Measurements from ENCODE around the gene DNAH1. TPM values are rescaled to one million over a fixed set of nuclear protein-coding genes. Genes with fewer than 3 reads are reported as not detected.

DNAH1 gene
- total RNA-seq, 1 donor from 2014 or later, result 8.9 TPM

DNA sequence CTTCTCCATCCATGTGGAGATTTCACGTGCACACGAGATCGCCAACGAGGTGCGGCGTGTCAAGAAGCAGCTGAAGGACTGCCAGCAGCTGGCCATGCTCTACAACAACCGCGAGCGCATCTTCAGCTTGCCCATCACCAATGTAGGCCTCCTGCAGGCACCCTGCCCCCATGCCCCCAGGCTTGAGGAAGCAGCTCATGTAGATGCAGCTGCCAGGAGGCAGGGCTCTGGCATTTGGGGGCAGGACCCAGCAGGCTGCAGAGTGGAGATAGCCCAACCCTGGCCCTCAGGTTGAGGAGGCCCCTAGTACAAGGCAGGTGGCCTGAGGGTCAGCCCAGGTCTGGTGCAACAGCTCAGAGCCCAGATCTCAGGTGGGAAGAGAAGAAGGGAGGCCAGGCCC lies 36.4 kb downstream of the DNAH1 start:
- Mint-ChIP-seq H3K4me1 (ENCODE audit: low read depth, unreplicated experiment) (no peaks in the 10 kb centered on the region), H3K36me3 (ENCODE audit: unreplicated experiment) (peaks cover 4% of the 10 kb centered on the region), H3K27ac (ENCODE audit: unreplicated experiment) (no peak overlapping the region), H3K9me3 (ENCODE audit: unreplicated experiment) (peaks cover 4% of the 10 kb centered on the region), H3K27me3 (ENCODE audit: unreplicated experiment) (peaks cover 4% of the 10 kb centered on the region), H3K4me3 (ENCODE audit: unreplicated experiment) (no peak overlapping the region)
- TF ChIP-seq, protein P1, sequence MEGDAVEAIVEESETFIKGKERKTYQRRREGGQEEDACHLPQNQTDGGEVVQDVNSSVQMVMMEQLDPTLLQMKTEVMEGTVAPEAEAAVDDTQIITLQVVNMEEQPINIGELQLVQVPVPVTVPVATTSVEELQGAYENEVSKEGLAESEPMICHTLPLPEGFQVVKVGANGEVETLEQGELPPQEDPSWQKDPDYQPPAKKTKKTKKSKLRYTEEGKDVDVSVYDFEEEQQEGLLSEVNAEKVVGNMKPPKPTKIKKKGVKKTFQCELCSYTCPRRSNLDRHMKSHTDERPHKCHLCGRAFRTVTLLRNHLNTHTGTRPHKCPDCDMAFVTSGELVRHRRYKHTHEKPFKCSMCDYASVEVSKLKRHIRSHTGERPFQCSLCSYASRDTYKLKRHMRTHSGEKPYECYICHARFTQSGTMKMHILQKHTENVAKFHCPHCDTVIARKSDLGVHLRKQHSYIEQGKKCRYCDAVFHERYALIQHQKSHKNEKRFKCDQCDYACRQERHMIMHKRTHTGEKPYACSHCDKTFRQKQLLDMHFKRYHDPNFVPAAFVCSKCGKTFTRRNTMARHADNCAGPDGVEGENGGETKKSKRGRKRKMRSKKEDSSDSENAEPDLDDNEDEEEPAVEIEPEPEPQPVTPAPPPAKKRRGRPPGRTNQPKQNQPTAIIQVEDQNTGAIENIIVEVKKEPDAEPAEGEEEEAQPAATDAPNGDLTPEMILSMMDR (IDR thresholded peaks at IDR 0.05; ENCODE audit: partially characterized antibody, unreplicated experiment), result no peak
- no peak for DNase-seq

DNA sequence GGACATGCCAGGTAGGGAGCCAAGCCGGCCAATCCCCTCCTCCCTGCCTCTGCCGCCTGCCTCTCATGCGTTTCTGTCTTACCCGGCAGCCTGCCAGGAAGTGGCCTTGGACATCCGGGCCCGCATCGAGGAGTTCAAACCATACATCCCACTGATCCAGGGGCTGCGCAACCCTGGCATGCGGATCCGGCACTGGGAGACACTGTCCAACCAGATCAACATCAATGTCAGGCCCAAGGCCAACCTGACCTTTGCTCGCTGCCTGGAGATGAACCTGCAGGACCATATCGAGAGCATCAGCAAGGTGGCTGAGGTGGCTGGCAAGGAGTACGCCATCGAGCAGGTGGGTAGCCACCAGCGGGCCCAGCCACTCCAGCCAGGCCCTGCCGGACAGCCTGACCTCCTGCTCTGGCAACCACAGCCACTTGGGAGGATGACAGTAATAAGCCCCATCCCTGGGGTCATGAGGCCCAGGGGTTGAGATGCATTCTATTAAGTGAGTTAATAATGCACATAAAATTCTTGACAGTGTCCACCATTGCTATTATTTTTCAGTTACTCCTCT lies 37.3 kb downstream of the DNAH1 start:
- Mint-ChIP-seq H3K9me3 (ENCODE audit: unreplicated experiment) (peaks cover 4% of the 10 kb centered on the region), H3K27ac (ENCODE audit: unreplicated experiment) (no peak overlapping the region), H3K36me3 (ENCODE audit: unreplicated experiment) (peaks cover 4% of the 10 kb centered on the region), H3K4me3 (ENCODE audit: unreplicated experiment) (no peak overlapping the region), H3K4me1 (ENCODE audit: low read depth, unreplicated experiment) (no peaks in the 10 kb centered on the region), H3K27me3 (ENCODE audit: unreplicated experiment) (peaks cover 2% of the 10 kb centered on the region)
- no peak for DNase-seq
- TF ChIP-seq, protein P1 (IDR thresholded peaks at IDR 0.05; ENCODE audit: partially characterized antibody, unreplicated experiment), result no peak

DNA sequence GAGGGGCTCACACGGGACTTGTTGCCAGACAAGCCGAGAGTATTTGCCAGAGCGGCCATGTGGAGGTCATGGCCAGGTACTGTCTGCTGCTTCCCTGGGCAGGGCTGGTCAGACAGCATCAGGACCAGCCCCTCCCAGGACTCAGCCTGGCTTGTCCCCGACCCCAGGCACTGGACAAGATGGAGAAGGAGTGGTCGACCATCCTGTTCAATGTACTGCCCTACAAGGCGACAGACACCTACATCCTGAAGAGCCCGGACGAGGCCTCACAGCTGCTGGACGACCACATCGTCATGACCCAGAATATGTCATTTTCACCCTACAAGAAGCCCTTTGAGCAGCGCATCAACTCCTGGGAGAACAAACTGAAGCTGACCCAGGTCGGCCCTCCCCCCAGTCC lies 38.6 kb downstream of the DNAH1 start:
- TF ChIP-seq, protein P1 (IDR thresholded peaks at IDR 0.05; ENCODE audit: partially characterized antibody, unreplicated experiment), result no peak
- Mint-ChIP-seq H3K4me3 (ENCODE audit: unreplicated experiment) (no peak overlapping the region), H3K36me3 (ENCODE audit: unreplicated experiment) (peaks cover 4% of the 10 kb centered on the region), H3K27ac (ENCODE audit: unreplicated experiment) (no peak overlapping the region), H3K4me1 (ENCODE audit: low read depth, unreplicated experiment) (no peaks in the 10 kb centered on the region), H3K27me3 (ENCODE audit: unreplicated experiment) (no peaks in the 10 kb centered on the region), H3K9me3 (ENCODE audit: unreplicated experiment) (no peaks in the 10 kb centered on the region)
- no peak for DNase-seq

DNA sequence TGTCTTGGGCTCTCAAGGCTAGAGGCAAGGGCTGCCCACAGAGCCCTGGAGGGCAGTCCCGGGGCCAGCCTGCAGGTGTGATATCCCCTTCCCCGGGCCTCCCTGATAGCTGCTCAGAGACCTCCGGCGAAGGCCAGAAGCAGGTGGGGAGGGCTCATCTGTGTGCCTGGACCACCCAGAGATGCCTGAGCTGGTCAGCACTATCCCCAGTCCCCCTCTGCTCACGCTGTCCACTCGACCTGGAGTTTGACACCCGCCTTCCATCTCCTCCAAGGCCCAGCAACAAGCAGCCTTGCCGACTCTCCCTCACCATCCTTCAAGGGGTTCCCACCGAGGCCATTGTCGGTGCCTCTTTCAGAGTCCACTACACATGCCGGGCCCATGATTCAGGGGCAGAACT lies 39.4 kb downstream of the DNAH1 start:
- no peak overlapping the region for H3K27ac Mint-ChIP-seq (ENCODE audit: unreplicated experiment)
- DNase-seq, result no peak
- H3K4me1 Mint-ChIP-seq (ENCODE audit: low read depth, unreplicated experiment), result no peaks in the 10 kb centered on the region
- peaks cover 4% of the 10 kb centered on the region for H3K36me3 Mint-ChIP-seq (ENCODE audit: unreplicated experiment)
- no peaks in the 10 kb centered on the region for H3K9me3 Mint-ChIP-seq (ENCODE audit: unreplicated experiment)
- TF ChIP-seq, protein P1 (IDR thresholded peaks at IDR 0.05; ENCODE audit: partially characterized antibody, unreplicated experiment), result no peak
- no peaks in the 10 kb centered on the region for H3K27me3 Mint-ChIP-seq (ENCODE audit: unreplicated experiment)
- H3K4me3 Mint-ChIP-seq (ENCODE audit: unreplicated experiment), result no peak overlapping the region

DNA sequence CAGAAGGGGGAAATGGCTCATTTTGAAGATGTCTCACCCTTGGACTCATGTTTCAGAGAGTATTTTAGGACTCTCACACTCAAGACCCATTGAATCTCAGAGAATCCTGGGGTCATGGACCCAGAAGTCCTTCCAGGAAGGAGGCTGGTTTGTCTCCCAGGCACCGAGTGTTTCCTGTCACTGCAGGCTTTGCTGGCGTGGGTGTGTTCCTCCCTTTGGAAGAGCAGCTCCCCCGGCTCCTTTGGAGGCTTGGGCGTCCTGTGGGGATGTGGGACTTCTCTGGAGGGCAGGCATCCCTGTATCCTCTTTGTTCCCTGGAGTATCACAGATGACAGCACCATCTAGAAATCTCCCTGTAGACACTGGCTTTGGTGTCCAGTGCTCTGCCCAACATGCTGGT lies 40.0 kb downstream of the DNAH1 start:
- no peaks in the 10 kb centered on the region for H3K4me1 Mint-ChIP-seq (ENCODE audit: low read depth, unreplicated experiment)
- no peaks in the 10 kb centered on the region for H3K27me3 Mint-ChIP-seq (ENCODE audit: unreplicated experiment)
- no peak for DNase-seq
- no peak overlapping the region for H3K27ac Mint-ChIP-seq (ENCODE audit: unreplicated experiment)
- no peaks in the 10 kb centered on the region for H3K9me3 Mint-ChIP-seq (ENCODE audit: unreplicated experiment)
- no peak overlapping the region for H3K4me3 Mint-ChIP-seq (ENCODE audit: unreplicated experiment)
- H3K36me3 Mint-ChIP-seq (ENCODE audit: unreplicated experiment), result peaks cover 4% of the 10 kb centered on the region
- TF ChIP-seq, protein P1 (IDR thresholded peaks at IDR 0.05; ENCODE audit: partially characterized antibody, unreplicated experiment), result no peak

Data from glutamatergic neuron (in vitro differentiated cells).